Activated CD8-positive, alpha-beta memory T cell treated with anti-CD3 and anti-CD28 coated beads, Interleukin-2, amount 50 U/mL, for 48 hours (primary cell): Measurements from ENCODE around the gene ELF5.

Experiments used
- DNase-seq: peaks from one replicate; pipeline ENCODE4 v3.0.0-alpha.2; 2020

The ELF5 gene

DNA sequence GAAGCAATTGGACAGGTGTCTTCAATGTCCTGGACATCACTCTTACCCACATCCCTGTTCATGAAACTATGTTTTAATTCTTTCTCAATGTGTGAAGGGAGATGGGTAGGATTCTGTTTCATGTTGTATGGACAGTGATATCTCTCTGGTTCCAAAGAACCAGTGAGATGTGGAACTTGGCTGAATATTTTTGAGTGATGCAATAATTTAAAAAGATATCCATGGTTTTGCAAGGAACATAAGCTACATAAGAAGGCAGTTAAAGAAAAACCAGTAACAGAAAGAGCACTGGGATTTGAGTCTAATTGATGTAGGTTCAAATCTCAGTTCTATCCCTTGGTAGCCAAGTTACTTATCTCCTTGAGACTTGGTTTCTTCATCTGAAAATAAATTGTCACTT, 7.7 kb upstream of the ELF5 start:
- no peak for DNase-seq

DNA sequence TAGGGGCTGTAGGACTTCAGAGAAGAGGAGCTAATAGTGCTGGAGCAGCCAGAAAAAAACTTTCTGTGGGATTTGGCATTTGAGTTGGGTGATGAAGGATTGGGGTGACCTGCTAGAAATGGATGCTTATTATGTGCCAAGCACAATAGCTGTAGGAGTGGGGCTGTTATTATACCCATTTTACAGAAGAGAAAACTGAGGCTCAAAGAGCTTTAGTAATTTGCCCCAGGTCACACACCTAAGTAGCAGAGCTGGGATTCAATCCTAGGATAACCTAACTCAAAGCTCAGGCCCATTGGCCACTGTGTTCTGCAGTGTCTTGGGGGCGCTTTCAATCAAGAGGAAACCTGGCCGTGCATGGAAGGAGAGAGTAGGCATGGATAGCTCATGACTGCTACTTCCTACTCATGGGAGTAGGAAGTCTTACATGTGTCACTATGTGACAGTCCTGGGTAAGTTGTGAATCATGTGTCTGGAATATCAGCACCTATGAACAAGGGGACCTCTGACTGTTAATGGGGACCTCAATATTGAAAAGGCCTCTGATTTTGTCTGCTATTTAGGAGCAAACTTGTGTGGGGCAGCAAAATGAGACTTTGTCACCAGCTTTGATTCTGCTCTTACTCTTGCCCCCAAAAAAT, 6.1 kb upstream of the ELF5 start:
- no peak for DNase-seq

DNA sequence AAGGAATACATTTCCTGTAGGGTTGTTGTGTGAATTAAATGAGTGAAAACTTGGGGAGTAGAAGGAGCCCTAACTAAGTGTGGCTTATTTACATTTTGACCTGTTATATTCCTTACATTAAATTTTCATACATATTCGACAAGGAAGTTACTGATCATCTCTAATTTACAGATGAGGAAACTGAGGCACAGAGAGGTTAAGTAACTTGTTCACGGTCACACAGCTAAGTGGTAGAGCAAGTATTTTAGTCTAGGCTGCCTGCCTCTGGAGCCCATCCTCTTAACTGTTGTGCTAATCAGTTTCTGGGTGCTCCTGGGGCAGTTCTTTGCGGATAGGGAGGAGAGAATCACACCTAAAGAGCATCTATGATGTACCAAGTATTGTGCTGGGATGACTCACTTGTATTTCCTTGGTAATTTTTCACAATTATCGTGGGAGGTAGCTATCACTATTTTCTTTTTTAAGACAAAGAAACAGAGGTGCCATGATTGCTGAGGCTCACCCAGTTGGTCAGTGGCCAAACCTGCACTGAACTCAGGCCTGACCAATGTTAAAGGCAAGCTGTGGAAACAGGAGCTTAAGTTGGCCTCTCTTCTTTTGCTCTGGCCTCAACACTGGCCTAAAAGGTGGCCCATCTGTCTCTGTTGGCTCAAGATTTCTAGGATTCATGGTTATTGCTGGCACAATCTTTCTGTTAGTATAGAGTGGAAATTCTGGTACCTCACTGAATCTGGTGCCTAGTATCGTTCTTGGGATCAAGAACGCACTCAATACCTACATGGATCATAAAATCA, 2.9 kb upstream of the ELF5 start:
- DNase-seq = no peak

DNA sequence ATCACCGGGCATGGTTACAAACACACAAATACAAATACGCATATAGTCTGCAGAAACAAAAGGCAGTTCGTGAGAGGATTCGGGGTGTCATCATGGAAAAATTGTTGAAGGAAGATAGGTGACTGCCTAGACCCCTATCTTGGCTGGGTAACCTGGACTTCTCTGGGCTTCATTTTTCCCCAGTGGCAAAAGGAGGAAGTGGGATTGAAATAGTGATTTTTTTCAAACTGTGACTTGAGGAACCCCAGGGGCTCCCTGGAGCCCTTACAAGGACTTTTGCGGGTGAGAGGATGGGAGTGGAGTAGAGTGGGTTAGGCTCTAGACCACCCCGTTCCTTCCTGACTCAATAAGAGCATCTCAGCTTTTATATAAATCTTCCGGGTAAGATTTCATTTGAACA, 1.0 kb upstream of the ELF5 start:
- DNase-seq = no peak

DNA sequence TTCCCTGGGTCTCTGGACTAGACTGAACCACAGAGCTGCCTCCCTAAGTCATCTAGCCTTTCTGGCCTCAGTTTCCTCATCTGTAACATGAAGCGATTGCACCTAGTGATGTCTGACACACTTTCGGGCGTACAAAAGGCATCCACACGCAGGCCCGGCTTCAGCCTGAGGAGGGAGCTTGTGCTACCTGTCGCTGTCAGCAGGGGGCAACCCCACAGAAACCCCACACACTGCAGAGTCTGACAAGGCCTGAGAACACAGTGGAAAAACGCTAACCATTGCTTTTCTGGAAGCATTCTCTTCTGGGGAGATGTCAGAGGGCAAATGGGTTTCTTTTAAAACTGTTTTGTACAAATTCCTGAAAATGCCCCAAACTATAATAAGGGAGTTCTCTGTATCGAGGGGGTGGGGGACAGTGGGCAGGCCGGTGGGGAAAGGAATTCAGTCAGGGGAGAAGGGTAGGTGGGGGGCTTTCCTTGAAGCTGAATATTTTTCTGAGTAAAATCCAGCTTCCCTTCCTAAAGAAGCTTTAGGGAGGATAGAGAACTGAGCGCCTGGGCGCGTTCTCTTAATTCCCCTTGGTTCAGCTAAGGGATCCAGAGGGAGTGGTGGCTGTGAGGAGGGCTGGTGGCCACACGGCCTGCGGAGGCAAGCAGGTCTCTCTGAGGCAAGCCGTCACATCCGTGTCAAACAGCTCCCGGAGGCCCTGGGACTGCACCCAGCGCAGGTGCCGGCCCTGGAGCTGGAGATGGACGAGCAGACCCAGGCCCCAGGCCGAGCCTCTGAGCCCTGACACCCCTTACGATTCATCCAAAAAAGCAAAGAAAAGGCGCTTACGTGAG, 533 bp downstream of the ELF5 start:
- DNase-seq = peak; percentile 75

DNA sequence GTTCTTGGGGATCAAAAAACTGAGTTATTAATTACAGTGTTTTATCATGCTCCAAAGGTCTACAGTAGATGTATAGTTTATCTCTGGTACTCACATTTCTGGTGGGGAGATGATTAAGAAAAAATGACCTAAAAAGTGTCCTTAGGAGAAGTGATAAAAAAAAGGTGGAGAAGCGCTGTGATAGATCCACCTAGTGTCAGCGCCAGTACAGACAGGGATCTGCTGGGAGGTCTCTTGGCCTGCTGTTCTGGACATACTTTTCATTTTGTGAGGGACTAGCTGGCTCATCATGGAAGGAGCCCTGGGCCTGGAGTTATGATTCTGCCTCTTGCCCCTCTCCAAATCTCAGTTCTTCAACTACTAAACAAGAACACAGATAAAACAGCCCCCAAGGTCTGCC, 2.9 kb downstream of the ELF5 start:
- no peak for DNase-seq

DNA sequence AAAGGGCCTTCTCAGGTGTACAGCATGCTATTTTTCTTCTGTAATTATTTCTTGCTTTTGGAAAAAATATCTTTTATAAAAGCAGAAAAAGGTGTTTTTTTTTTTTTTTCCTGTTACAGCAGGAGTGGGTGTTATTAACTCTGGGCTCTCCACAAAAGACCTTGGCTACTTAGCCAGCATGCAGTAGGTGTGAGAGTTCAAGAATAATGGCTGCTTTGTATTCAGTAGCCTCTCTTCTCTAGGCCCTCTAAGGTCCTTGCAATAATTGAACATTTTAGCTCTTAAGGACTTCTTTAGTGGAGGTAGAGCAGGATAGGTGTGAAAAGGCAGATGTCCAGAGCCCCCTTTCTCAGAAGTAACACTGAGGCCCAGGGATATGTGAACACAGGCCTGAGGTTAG, 3.4 kb downstream of the ELF5 start:
- no peak for DNase-seq

GRCh38 chr11:34509336-34509876, 4.2 kb downstream of the ELF5 start:
- DNase-seq = no peak

- DNase-seq = no peak
Observed at GRCh38 chr11:34508524-34508923, 5.1 kb downstream of the ELF5 start.

DNA sequence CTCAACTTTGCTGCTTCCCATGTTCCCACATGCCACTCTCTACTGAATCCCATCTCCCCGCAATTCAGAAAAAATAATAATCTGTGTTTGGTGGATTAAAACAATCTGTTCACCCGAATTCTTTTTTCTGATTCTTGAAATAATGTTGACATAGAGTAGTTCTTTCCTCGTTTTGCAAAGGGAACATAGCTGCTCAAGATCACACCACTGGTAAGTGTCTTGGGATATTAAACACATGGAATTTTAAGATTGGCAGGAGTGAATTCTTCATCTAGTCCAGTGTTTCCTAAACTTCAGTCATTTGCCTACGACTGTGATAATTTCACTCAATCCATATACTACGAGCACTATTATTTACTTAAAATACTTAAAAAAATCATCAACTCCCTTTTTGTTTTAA, 6.0 kb downstream of the ELF5 start:
- no peak for DNase-seq

DNA sequence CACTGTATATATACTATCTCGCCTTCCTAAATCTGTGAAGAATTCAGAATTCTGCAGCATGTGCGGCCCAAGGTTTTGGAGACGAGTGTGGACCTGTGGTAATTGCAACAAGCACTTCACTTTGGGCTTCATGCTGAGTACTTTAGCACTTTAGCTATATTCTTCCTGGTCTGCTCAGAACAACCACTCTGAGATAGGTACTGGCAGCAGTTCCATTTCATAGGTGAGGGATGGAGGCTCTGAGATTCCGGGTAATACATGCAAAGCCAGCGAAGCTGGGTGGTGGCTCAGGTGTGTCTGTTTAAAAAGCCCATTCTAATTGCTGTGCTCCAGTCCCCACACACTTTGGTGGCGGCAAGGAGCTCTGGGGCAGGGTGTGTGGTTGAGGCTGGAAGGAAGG, 6.4 kb downstream of the ELF5 start:
- no peak for DNase-seq

DNA sequence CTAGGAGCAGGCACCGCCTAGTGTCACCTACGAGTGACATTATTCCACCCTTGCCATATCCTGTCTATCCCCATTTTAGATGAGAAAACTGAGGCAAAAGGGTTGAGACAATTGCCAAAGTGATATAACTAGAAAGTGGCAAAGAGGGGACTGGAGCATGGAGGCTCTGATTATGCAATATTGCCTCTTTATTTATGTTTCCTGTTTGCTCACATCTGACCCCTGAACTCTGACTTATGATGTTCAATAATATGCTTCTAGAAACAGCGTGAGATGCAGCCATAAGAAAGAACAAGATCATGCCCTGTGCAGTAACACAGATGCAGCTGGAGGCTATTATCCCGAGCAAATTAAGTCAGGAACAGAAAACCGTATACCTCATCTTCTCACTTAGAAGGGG, 7.7 kb downstream of the ELF5 start:
- DNase-seq = no peak

GRCh38 chr11:34502949-34503348, 10.6 kb downstream of the ELF5 start:
- no peak for DNase-seq

DNA sequence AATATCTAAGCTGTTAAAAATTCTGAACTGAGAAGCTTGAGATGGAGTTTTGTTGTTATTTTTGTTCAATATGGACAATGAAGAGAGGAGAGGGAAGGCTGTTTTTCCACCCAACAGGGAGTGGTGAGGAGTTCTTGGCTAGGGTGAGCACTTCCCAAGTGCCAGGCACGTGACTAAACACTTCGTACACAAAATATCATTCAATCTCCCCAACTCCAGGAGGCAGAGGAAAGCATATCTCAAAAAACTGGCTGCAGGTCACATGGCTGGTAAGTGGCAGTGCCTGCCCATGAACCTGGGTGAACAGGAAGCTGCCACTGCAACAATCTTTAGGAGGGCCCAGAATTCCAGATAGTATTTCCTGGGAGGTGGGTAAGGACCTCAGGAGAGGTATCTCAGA, 11.6 kb downstream of the ELF5 start:
- no peak for DNase-seq

DNA sequence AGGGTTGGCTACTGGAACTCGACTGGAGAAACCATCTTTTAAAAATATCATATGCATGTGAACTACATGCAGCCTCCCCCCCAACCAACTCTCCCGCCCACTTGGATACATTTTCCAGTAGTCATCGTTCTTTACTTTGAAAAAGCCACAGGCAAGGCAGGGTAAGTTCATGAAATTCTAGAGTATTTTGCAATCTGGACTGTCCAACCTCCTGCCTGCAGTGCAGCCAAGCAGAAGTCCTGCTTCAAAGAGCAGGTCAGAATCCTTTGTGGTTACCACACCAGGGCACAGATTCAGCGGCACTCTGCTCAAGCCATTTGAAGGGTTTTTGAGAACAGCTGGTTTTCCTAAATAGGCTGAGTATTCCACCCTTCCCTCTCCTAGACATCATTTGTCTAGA, 12.1 kb downstream of the ELF5 start:
- DNase-seq = no peak

- no peak for DNase-seq
Observed at GRCh38 chr11:34499719-34500500, 13.7 kb downstream of the ELF5 start.

- no peak for DNase-seq
Observed at GRCh38 chr11:34495724-34496377, 17.7 kb downstream of the ELF5 start.

DNA sequence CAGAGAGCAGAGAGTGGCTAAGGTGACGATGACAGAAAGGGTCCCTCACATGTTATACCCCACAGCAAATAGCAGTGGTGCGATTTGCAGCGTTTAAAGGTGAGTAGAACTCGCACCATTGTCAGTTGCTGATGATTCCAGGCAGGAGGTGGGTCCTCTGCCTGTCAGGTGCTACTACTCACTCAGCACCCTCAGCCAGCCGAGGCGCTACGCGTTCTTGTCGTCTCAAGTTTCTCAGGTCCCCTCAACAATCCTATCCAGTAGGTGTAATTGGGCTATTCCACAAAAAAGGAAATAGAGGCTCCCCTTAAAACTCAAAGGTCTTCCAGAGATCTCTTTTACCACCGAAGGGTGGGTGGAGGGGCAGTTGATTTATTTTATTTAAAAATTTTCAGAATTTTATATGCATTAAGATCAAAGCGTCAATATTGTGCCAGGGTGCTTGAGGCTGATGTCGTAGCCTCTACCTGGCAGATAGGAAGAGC, 18.3 kb downstream of the ELF5 start:
- no peak for DNase-seq

GRCh38 chr11:34493926-34494595, 19.5 kb downstream of the ELF5 start:
- DNase-seq = no peak

DNA sequence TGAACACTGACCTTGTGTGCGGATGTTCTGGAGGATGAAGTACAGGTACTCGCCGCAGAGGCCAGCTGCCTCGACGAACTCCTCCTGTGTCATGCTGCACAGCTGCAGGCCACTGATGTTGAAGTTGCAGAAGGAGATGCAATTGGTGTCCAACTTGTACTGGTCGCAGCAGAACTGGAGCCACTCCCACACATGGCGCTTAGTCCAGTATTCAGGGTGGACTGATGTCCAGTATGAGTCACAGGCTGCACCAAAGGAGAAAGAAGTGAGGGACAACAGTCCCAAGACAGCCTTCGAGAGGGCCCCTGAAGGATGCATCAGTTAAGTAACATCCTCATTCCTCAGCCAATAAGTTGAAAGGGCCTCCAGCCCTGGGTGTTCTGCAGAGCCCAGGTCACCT, 20.1 kb downstream of the ELF5 start:
- DNase-seq = no peak

- DNase-seq = no peak
Observed at GRCh38 chr11:34492806-34493414, 20.7 kb downstream of the ELF5 start.
